ENCODE results near the gene AMELX.

AMELX gene

DNA sequence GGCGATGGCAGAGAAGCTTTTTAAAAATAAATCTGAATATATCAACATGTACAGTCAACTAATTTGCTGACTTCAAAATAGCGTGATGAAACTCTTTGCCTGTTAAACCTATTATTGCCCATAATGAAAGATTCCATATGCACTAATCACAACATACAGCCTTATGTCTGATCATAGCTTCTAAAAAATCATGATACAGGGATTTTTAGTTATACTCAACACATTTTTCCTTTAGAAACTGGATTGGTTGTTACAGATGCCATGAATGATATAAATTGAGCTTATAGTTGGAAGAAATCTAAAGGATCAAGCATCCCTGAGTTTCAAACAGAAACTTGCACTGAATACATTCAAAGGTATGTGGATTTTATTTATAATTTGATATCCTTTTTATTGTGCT lies at the start of gene AMELX:
TSS of gene AMELX (plus strand) at position 301 of the 400 bp plus-strand sequence. CDS start 1,376 bp downstream, outside the sequence.
- DNase-seq (ENCODE audit: low read depth in 2 of 2), result no peak

DNA sequence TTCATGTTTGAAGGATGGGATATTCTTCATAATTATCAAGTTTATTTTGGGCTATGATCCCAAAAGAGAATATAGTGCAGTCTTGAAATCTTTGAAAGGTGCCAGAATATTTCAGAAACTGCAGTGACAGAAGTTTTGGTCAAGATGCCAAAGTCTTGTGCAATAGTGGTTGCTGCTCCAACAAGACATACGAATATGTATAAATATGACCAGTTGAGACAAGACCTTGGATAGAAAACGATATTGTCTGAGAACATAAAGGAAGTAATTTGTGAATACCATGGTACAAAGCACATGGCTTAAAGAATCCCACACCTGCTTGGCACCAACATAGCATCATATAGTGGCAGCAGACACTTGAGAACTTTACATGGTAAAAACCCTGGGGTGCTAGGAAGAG lies 48.6 kb upstream of the AMELX start:
- DNase-seq (ENCODE audit: low read depth in 2 of 2), result no peak

GRCh38 chrX:11254417-11255109 lies 38.6 kb upstream of the AMELX start:
- no peak for DNase-seq (ENCODE audit: low read depth in 2 of 2)

DNA sequence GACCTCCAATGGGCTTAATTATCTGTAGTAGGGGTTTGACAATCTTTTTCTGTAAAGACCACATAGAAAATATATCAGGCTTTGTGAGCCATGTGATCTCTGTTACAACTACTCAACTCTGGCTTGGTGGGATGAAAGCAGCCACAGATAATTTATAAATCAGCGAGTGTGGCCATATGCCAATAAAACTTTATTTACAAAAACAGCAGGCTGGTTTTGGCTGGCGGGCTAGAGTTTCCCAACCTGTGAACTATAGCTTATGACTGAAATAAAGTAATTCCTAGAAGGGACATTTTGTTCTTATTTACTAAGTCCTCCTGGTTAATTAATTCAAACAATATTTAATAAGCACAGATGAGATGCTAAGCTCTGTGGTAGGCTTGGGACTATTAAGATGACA lies 35.9 kb upstream of the AMELX start:
- no peak for DNase-seq (ENCODE audit: low read depth in 2 of 2)

DNA sequence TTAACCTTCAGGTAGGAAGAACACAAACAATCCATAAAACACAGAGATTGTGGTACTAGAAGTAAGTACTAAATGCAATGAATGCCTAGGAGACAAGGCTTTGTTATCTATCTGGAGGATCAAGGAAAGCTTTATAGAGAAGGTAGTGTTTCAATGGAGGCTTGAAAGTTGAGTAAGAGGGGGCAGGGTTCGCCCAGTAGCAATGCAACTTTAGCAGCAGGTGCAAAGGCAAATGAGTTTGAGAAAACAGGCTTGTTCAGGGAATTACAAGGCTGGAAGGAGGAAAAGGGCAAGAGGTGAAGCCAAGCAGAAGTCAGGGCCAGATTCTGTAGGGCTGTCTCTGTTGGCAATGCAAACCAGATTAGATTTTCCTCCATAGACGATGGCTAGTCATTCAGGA lies 35.5 kb upstream of the AMELX start:
- no peak for DNase-seq (ENCODE audit: low read depth in 2 of 2)

GRCh38 chrX:11259437-11259836 lies 33.8 kb upstream of the AMELX start:
- DNase-seq (ENCODE audit: low read depth in 2 of 2), result no peak

- DNase-seq (ENCODE audit: low read depth in 2 of 2), result no peak
Measured at GRCh38 chrX:11261260-11261659, 32.0 kb upstream of the AMELX start.

GRCh38 chrX:11264925-11265324 lies 28.3 kb upstream of the AMELX start:
- DNase-seq (ENCODE audit: low read depth in 2 of 2), result no peak

GRCh38 chrX:11265352-11265751 lies 27.9 kb upstream of the AMELX start:
- DNase-seq (ENCODE audit: low read depth in 2 of 2), result no peak

DNA sequence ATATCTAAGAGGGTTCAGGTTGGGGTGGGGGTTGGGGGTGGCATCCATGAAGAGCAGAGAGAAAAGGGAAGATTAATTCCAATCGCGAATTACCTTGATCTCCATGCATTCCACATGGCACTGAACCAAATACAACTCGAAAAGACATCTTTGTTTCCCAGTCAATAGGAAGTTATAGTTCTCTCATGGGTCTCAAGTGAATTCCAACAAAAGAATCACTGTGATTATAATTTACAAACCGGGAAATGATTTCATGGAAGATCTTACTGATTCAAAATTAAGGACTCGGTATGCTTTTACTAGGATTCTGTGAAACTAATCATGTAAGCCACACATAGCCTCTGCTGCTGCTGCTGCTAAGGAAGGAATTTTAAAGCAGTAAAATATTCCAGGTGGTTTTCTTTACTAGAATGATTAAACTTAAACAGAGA lies 26.6 kb upstream of the AMELX start:
- no peak for DNase-seq (ENCODE audit: low read depth in 2 of 2)

GRCh38 chrX:11267425-11267824 lies 25.8 kb upstream of the AMELX start:
- DNase-seq (ENCODE audit: low read depth in 2 of 2), result no peak

DNA sequence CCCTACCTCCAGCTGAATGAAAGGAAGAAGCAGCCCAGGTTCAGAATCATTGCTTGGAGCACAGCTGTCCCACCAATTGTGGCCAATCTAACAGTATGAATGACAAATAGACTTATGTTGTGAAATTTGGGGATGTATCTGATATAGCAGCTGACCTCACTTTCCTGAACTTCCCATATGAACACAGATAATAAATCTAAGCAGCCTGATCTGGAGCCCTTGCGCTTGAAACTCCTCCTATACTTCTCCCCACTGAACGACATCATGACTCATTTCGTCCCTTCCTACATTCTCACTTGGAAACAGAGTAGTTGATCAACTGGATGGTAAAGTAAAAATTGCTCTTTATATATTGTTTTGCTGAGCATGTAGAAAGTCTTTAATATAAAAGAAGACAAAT lies 24.2 kb upstream of the AMELX start:
- DNase-seq (ENCODE audit: low read depth in 2 of 2), result no peak

GRCh38 chrX:11269996-11270395 lies 23.2 kb upstream of the AMELX start:
- DNase-seq (ENCODE audit: low read depth in 2 of 2), result no peak

- no peak for DNase-seq (ENCODE audit: low read depth in 2 of 2)
Measured at GRCh38 chrX:11272290-11272689, 20.9 kb upstream of the AMELX start.

GRCh38 chrX:11272863-11273262 lies 20.4 kb upstream of the AMELX start:
- DNase-seq (ENCODE audit: low read depth in 2 of 2), result no peak

DNA sequence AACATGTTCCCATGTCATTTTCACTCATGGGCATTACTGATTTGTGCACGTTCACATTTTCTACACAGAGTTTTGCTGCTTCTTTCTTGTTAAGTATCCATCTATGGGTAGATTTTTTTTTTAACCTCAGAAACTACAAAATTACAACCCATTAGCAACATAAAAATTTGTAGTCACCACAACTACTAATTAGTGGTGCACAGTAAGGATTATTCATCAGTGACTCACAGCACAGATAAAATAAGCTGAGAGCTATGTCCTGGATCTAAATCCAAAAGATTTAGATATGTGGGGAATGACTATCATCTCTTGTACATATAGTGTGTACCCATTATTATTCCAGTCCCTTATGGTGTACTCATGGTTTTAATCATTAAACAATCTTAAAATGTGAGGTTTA lies 19.7 kb upstream of the AMELX start:
- no peak for DNase-seq (ENCODE audit: low read depth in 2 of 2)

GRCh38 chrX:11282043-11282442 lies 11.2 kb upstream of the AMELX start:
- no peak for DNase-seq (ENCODE audit: low read depth in 2 of 2)

- DNase-seq (ENCODE audit: low read depth in 2 of 2), result no peak
Measured at GRCh38 chrX:11285651-11286050, 7.6 kb upstream of the AMELX start.

DNA sequence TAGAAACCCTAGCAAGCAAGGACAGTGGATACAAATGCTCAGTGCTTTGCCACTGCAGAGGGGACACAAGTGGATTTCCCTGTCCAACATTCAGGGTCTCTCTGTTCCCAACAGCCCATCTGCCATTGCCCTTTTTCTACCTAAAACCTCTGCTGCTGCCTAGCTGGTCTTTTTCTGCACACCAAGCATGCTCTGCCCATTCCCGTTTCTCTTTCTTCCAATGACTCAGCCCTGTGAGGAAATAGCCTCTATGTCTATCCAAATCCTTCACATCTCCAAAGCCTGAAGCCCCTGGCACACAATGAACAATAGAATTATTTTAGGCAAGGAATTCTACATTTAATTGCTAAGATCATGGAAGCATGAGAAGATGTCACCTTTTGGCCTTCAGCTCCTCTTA lies 5.7 kb upstream of the AMELX start:
- DNase-seq (ENCODE audit: low read depth in 2 of 2), result no peak

- no peak for DNase-seq (ENCODE audit: low read depth in 2 of 2)
Measured at GRCh38 chrX:11290416-11291102, 2.7 kb upstream of the AMELX start.

DNA sequence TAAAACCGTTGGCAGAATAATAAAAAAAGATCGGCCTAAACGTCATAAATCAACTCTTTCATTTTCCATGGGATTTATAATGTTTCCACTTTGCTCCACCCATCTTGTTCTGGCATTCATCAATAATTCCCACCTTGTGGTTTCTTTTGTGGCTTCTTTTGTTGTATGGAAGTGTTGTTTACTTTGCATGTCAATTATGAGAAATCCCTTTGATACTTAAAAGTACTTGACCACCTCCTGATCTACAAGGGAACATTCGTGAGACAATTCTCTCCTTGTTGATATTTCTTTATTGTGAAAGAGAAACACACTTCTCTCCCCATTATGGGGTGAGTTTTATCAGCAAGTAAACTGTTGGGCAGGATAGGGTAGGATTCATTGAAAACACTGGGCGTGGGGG lies 2.8 kb downstream of the AMELX start:
- no peak for DNase-seq (ENCODE audit: low read depth in 2 of 2)

DNA sequence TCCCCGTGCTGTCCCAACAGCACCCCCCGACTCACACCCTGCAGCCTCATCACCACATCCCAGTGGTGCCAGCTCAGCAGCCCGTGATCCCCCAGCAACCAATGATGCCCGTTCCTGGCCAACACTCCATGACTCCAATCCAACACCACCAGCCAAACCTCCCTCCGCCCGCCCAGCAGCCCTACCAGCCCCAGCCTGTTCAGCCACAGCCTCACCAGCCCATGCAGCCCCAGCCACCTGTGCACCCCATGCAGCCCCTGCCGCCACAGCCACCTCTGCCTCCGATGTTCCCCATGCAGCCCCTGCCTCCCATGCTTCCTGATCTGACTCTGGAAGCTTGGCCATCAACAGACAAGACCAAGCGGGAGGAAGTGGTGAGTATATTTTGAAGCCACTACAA lies 5.4 kb downstream of the AMELX start:
- DNase-seq (ENCODE audit: low read depth in 2 of 2), result no peak

GRCh38 chrX:11304829-11305228 lies 11.6 kb downstream of the AMELX start:
- no peak for DNase-seq (ENCODE audit: low read depth in 2 of 2)

DNA sequence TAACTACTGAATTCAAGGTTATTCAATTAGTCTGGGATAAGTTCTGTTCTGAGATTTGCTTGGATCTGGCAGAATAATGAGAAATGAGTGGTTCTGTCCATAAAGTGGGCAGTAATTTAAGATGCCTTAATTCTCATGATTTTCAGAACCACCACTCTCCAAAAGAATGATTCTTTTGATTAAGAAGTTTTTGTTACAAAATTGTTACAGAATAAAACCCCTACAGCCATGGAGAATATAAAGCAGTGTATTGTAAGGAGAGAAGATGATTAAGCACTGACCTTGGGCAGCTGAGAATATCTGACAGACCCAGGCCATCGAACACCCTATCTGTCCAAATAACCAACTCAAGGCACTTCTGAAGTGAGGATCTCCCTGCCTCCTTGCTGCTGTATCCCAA lies 12.4 kb downstream of the AMELX start:
- no peak for DNase-seq (ENCODE audit: low read depth in 2 of 2)
